NCI-H82 (cell line): ENCODE measurements around the gene ETS2.
"Not testable (repeated sequence)": the region's sequence is repeated elsewhere in the genome, so short reads cannot be mapped to it uniquely, and the experiment has no call there.

Experiments
- DNase-seq: peaks from one replicate; lab custom pipeline; 2025; lab: John Stamatoyannopoulos, UW

The ETS2 gene

DNA sequence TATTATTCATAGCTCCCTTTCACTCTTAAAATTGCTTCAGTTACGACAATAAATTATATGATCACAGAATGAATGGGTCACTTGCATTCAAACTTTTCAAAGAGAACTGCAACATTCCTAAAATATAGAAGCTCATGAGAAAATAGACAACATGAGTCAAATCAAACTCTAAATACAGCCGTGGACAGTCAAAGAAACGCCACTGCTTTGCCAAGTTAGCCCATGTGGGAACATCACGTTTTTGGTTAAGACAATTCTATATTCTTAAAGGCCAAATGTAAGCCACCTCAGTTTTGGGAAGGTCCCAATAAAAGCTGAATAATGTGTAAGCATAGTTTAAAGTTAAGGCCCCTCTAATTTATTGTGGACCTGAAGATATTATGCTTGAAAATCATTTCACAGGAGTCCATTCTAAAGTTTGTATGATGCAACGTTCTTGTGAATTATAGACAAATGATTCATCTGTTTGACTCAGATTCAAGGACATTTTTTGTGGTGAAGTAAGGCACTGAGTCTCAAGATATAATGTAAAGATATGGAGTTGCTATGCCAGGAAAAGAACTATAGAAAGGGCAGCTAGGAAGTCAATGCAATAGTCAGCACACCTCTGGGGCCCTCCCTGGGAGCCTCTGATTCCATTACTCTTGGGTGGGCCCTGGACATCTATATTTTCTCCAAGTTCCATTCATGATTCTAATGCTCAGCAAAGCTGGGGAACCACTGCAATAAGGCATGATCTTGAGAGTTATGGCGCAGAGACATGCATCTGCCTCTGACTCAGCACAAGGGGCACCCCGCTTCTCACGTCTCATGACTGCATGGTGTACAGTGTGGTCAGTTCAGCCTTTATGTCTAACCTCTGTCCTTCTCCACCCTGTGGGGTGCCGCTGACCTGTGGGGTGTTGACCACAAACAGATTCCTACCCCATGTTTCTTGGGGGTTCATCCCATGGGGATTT lies 33.9 kb downstream of the ETS2 start:
- DNase-seq, result no peak

DNA sequence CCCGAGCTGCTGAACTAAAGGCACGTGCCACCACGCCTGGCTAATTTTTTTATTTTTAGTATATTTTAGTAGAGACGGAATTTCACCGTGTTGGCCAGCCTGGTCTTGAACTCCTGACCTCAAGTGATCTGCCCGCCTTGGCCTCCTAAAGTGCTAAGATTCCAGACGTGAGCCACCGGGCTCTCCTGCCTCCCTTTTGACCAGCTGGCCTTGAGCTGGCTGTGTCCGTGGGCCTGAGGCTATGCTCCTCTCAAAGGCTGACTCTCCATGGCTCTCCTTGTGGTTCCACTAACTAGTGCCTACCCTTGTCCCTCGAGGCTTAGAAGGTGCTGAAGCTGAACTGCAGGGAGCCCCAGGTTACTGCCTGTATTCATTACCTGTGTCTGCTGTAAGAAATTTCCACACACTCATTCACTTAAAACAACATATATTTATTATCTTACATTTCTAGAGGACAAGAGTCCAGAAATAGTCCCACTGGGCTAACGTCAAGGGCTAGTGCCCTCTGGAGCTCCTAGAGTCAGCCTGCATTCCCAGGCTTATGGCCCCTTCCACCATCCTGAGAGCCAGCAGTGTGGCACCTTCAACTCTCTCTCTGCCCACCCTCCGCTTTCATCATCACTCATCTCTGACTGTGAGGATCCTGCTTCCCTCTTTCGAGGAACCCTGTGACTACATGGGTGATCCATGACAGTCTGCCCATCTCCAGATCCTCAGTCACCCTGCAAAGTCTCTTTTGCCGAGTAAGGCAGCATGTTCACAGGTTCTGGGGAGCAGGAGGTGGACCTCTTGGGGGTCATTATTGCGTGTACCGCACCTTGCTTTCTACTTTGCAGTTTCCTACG lies 34.9 kb downstream of the ETS2 start:
- no peak for DNase-seq

- DNase-seq, result no peak
Observed at GRCh38 chr21:38841472-38841871, 35.7 kb downstream of the ETS2 start.

DNA sequence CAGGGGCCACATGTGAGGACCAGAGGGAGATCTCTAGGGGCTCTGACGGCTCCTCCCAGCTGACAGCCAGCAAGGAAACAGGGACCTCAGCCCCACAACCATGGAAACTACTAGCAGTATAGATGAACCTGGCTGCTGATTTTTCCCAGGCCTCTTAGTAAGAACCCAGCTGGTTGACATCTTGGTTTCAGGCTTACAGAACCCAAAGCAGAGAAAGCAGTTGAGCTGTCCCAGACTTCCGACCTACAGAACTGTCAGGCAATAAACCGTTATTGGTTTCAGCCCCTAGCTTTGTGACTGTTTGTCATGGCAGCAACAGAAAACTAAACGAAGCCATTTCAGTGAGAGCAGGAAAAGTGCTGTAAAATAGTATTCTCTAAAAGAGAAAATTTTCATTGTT lies 36.4 kb downstream of the ETS2 start:
- no peak for DNase-seq

GRCh38 chr21:38843379-38843778 lies 37.6 kb downstream of the ETS2 start:
- DNase-seq, result no peak

GRCh38 chr21:38843806-38844503 lies 38.2 kb downstream of the ETS2 start:
- DNase-seq, result no peak

GRCh38 chr21:38845374-38845773 lies 39.6 kb downstream of the ETS2 start:
- DNase-seq, result not testable (repeated sequence)

- DNase-seq, result no peak
Observed at GRCh38 chr21:38847556-38847955, 41.8 kb downstream of the ETS2 start.

GRCh38 chr21:38848187-38848609 lies 42.5 kb downstream of the ETS2 start:
- DNase-seq, result no peak

- no peak for DNase-seq
Observed at GRCh38 chr21:38849776-38850175, 44.0 kb downstream of the ETS2 start.

GRCh38 chr21:38850277-38850951 lies 44.7 kb downstream of the ETS2 start:
- no peak for DNase-seq

DNA sequence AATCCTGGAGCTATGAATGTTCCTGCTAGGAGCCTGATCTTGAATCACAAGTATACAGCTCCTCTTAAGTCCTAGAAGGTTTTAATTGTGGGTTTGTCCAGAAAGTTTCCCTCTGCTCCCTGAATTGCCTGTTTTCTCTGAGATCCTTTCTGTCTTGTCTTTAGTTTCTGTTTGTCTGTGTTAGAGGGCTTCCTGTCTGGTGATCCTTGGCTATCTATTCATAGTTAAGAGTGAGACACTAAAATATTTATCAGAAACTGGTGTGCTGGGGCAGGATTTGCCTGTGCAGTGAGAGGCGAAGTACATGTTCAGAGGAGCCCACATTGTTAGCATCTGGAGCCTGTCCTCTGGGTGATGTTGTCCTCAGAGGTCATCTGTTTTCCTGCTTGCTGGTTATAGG lies 45.4 kb downstream of the ETS2 start:
- no peak for DNase-seq

- no peak for DNase-seq
Observed at GRCh38 chr21:38852278-38852677, 46.5 kb downstream of the ETS2 start.

- no peak for DNase-seq
Observed at GRCh38 chr21:38852708-38853107, 47.0 kb downstream of the ETS2 start.

DNA sequence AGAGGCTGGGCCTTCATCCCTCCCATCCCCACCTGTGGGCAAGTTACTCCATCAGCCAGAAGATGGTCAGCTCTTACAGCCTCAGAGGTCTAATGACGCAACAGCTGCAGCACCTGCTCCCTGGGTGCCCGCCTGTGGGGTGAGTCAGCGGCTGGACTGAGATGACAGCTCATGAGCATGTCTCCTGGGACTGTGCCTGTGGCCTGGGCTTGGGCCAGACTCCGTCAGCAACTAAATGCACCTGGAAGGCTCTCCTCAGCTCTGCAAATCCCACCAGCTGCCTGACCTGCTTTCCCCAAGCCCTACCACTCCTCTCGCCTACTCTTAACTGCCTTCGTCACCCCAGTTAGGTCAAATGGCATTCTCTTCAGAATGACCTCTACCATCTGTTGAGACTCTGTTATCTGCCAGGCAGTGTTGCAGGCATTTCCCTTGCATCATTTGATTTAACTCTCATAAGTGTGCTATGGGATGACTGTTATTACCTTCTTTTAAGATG lies 47.7 kb downstream of the ETS2 start:
- no peak for DNase-seq

DNA sequence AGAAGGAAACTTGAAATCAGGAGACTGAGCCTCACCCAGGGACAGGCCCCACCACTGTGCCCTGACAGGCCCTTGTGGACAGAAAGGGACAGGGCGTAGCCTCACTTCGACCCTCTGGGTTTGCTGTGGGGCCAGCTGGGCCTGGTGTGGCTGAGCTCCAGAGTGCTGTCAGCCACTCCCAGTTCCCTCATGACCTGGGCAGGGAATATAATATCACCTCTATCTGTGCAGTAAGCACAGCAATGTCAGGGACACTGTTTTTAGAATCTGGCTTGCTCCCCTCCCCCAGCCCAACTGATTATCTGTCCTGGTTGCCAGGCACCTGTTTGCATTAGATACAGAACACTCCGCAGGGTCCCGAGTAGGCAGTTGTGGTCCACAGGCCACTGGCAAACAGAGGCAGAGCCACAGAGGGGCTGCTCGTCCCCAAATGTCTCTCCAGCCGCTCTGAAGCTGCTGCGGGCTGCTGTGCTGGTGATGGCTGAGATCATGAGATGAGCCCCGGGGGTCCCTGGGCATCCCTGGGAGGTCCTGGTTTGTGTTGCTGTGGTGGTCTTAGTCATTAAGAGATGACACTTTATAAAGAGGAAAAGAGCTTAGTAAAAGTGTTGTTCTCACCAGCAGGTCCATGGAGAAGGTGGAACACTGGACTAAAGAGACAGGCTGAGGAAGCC lies 51.6 kb downstream of the ETS2 start:
- DNase-seq, result no peak

- DNase-seq, result no peak
Observed at GRCh38 chr21:38858026-38858811, 52.5 kb downstream of the ETS2 start.

DNA sequence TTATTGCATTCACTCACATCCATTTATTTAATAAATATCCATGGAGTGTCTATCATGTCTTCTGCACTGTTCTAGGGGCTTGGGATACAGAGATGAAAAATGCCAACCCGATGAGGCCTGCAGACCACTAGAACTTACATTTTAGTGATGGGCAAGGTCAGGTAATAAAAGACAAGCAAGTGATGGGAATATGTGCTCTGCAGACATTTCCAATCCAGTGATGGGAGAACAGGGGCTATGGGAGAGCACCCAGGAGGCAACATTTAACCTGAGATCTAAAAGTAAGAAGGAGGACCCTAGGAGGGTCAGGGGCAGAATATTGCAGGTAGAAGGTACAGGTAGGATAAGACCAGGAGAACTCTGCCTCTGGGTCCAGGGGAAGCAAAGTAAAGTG lies 53.1 kb downstream of the ETS2 start:
- no peak for DNase-seq

DNA sequence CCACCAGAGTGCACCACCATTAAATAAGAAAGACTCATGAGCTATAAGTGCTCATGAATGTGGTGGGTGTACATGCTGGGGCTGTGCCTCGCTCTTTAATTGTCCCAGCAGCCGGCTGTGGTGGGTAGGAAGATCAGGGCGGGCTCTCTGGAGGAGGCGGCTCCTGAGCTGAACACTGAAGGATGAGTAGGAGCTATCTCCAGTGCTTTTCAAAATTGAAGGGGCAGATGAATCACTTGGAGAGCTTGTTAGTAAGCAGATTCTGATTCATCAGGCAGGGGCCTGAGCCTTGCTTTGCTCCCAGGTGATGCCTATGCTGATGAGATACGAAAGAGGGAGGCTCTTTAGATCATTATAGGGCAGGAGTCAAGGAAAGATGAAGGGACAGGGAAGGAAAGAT lies 54.1 kb downstream of the ETS2 start:
- DNase-seq, result no peak

GRCh38 chr21:38861056-38861455 lies 55.3 kb downstream of the ETS2 start:
- no peak for DNase-seq
